Smooth muscle cell (in vitro differentiated cells): ENCODE measurements around the gene BCL11B. TPM values are rescaled to one million over a fixed set of nuclear protein-coding genes. Genes with fewer than 3 reads are reported as not detected.
A peak's percentile ranks its signal among the peaks of the same experiment; 100 is the strongest.

Experiments
- DNase-seq: peaks from one replicate; lab custom pipeline; 2025; ENCODE audit not compliant: unreplicated experiment; lab: John Stamatoyannopoulos, UW
- H2AFZ ChIP-seq: fragments of 200-600 bp; sonication (generic); 2 replicates; pipeline ENCODE4 v1.6.0; 2016; ENCODE audit warnings: antibody characterized with exemption, low read depth, mild to moderate bottlenecking
- H3F3A ChIP-seq: fragments of 200-600 bp; sonication (generic); 2 replicates; pipeline ENCODE4 v1.6.0; 2017; ENCODE audit warnings: antibody characterized with exemption, low read depth
- H3K27ac ChIP-seq: fragments of 200-600 bp; sonication (generic); 2 replicates; pipeline ENCODE4 v1.5.1; 2016; ENCODE audit warnings: low read depth, mild to moderate bottlenecking
- H3K27me3 ChIP-seq: fragments of 200-600 bp; sonication (generic); 2 replicates; pipeline ENCODE4 v1.6.1; 2016; ENCODE audit warnings: low read depth, mild to moderate bottlenecking
- H3K36me3 ChIP-seq: fragments of 200-600 bp; sonication (generic); 2 replicates; pipeline ENCODE4 v1.5.1; 2016; ENCODE audit warnings: low read depth
- H3K4me1 ChIP-seq: fragments of 200-600 bp; sonication (generic); 2 replicates; pipeline ENCODE4 v1.5.1; 2016; ENCODE audit warnings: low read depth
- H3K4me2 ChIP-seq: fragments of 200-600 bp; sonication (generic); 2 replicates; pipeline ENCODE4 v1.6.0; 2016; ENCODE audit warnings: mild to moderate bottlenecking
- H3K4me3 ChIP-seq: fragments of 200-600 bp; sonication (generic); 2 replicates; pipeline ENCODE4 v1.5.1; 2016; ENCODE audit warnings: mild to moderate bottlenecking
- H3K79me2 ChIP-seq: fragments of 200-600 bp; sonication (generic); 2 replicates; pipeline ENCODE4 v1.6.0; 2016; ENCODE audit warnings: low read depth, mild to moderate bottlenecking
- H3K9ac ChIP-seq: fragments of 200-600 bp; sonication (generic); 2 replicates; pipeline ENCODE4 v1.6.0; 2016; ENCODE audit warnings: low read depth
- H3K9me3 ChIP-seq: fragments of 200-600 bp; sonication (generic); replicated peaks from 2 replicates; pipeline ENCODE4 v1.5.1; 2016; ENCODE audit warnings: low read depth
- H4K20me1 ChIP-seq: fragments of 200-600 bp; sonication (generic); 2 replicates; pipeline ENCODE4 v1.6.0; 2016; ENCODE audit warnings: low read depth
- WGBS: methylation state at CpG from one replicate; pipeline ENCODE4 v1.1.7; 2016; ENCODE audit warnings: low lambda C conversion rate; 5-methylcytosine and 5-hydroxymethylcytosine counted together
- polyA plus RNA-seq: library from polyadenylated mRNA; unstranded; fragments of >200 nt; fragmentation: Nextera tagmentation; extraction: Ambion mirVana; gene quantifications from 2 replicates; pipeline ENCODE4 v1.2.1, GENCODE V29; 2016
- total RNA-seq: library from RNA; depleted of rRNA; stranded (reverse); fragments of >200 nt; gene quantifications from 2 replicates; pipeline ENCODE4 v1.2.3, GENCODE V29; 2014
- TF ChIP-seq, protein P1 (sequence below): fragments of 200-600 bp; sonication (generic); IDR thresholded peaks from 2 replicates; pipeline ENCODE4 v1.5.1; 2017; ENCODE audit warnings: borderline replicate concordance, mild to moderate bottlenecking, antibody characterized with exemption; ENCODE audit not compliant: insufficient read depth, poor library complexity, severe bottlenecking

Gene BCL11B
- total and polyA plus RNA-seq, 2 experiments from 2014 or later, result 0.56 to 3.0 TPM

DNA sequence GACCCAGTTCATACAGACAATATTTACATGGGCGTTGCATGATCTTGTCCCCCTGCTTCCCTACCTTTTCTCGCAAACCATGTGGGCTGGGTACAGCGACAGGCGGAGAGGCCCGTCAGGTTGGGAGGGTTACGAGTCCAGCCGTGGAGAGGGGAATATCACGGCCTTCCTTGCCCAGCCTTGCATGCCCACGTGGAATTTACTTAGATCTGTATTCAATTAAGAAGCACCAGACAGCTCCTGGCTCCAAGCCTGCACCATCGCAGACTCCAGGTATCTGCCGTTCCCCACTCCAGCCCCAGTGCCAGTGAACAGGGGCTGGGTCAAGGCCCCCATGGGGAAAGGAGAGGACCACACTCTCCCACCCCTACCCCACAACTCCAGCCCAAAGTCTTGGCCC is 29.8 kb downstream of the BCL11B start:
- no peak overlapping the region for H3K9ac ChIP-seq
- no peaks in the 10 kb centered on the region for H4K20me1 ChIP-seq
- TF ChIP-seq, protein P1, sequence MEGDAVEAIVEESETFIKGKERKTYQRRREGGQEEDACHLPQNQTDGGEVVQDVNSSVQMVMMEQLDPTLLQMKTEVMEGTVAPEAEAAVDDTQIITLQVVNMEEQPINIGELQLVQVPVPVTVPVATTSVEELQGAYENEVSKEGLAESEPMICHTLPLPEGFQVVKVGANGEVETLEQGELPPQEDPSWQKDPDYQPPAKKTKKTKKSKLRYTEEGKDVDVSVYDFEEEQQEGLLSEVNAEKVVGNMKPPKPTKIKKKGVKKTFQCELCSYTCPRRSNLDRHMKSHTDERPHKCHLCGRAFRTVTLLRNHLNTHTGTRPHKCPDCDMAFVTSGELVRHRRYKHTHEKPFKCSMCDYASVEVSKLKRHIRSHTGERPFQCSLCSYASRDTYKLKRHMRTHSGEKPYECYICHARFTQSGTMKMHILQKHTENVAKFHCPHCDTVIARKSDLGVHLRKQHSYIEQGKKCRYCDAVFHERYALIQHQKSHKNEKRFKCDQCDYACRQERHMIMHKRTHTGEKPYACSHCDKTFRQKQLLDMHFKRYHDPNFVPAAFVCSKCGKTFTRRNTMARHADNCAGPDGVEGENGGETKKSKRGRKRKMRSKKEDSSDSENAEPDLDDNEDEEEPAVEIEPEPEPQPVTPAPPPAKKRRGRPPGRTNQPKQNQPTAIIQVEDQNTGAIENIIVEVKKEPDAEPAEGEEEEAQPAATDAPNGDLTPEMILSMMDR, result no peak
- H3K79me2 ChIP-seq, result no peaks in the 10 kb centered on the region
- H3F3A ChIP-seq, result peaks cover 17% of the 10 kb centered on the region
- no peaks in the 10 kb centered on the region for H3K9me3 ChIP-seq
- DNase-seq, result no peak
- H3K27me3 ChIP-seq, result no peaks in the 10 kb centered on the region
- no peak overlapping the region for H3K4me2 ChIP-seq
- H3K4me3 ChIP-seq, result no peak overlapping the region
- H3K36me3 ChIP-seq, result no peaks in the 10 kb centered on the region
- H3K4me1 ChIP-seq, result peaks cover 16% of the 10 kb centered on the region
- H2AFZ ChIP-seq, result no peak overlapping the region
- no peak overlapping the region for H3K27ac ChIP-seq
- 71% methylated on average over 11 of the region's 11 CpGs for WGBS

DNA sequence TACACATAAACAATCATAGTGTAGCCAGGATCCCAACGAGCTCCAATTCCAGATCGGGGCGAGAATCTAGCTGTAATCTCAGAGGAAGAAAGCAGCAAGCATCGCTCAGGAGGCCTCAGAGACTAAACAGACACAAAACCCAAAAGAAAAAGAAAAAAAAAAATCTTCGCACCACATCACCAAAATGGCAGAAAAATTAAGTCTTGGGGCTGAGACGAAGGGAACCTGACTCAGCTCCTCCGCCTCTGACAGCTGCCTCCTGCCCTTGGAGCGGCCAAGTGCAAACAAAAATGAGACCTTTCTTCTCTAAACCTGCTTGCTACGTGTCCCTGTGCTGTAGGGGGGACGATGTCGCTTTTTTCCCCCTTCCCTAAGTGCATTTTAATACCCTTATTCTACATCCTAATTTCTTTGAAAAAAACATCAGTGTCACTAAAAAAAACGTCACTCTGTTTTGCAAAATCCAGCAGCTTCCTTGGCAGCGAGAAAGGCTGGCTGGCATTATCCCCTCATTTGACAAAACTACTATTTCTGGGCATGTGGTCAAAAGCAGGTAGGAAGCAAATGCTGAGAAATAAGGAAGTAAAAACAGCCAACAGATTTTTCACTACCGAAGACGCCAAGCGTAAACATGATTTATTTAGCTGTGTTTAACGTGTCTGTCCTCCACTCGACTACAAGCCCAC is 30.5 kb downstream of the BCL11B start:
- DNase-seq, result no peak
- TF ChIP-seq, protein P1, result no peak
- Histone ChIP-seq H3K4me1 (peaks cover 13% of the 10 kb centered on the region), H4K20me1 (no peaks in the 10 kb centered on the region), H3K27me3 (no peaks in the 10 kb centered on the region), H2AFZ (peak overlapping the region; percentile 2), H3K27ac (no peak overlapping the region), H3K4me3 (no peak overlapping the region), H3K9me3 (no peaks in the 10 kb centered on the region), H3K36me3 (no peaks in the 10 kb centered on the region), H3K9ac (no peak overlapping the region), H3K79me2 (no peaks in the 10 kb centered on the region), H3K4me2 (peak overlapping the region; percentile 30), H3F3A (peaks cover 17% of the 10 kb centered on the region)
- WGBS, result 43% methylated on average over 18 of the region's 18 CpGs

DNA sequence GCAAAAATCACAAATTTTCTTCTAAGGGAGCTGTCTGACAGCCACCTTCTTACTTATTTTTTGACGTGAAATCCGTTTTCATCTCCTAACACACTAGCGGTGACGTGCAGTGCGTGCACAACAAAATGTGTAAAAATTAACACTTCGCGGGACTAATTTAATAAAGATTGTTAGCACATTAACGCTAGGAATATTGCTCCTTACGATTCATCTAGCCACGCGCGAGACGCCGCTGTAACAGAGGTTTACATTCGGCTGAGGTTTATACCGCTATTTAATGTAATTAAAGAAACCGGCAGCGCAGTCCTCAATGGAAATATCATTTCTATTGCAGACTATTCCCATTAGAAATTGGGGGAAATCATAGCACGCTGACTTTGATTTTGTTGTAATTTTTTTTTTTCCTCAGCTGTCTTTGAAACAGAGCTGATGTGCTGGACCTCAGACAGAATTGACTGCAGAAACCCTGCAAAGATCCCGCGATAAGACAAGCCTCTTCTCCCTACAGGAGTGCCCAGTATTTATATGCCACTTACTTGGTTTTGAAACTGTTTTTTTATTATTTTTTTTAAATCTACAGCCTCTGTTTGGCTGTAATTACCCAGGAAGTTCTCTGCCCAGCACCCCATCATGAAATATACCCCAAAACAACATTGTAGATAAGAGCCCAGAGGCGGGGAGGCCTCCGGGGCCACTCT is 31.2 kb downstream of the BCL11B start:
- no peaks in the 10 kb centered on the region for H3K27me3 ChIP-seq
- TF ChIP-seq, protein P1, result no peak
- H3K27ac ChIP-seq, result no peak overlapping the region
- no peaks in the 10 kb centered on the region for H3K79me2 ChIP-seq
- H3K36me3 ChIP-seq, result no peaks in the 10 kb centered on the region
- no peak overlapping the region for H3K4me3 ChIP-seq
- peak overlapping the region; percentile 30 for H3K4me2 ChIP-seq
- peak overlapping the region; percentile 2 for H2AFZ ChIP-seq
- WGBS, result 84% methylated on average over 23 of the region's 23 CpGs
- H4K20me1 ChIP-seq, result no peaks in the 10 kb centered on the region
- DNase-seq, result no peak
- H3K9me3 ChIP-seq, result no peaks in the 10 kb centered on the region
- peaks cover 18% of the 10 kb centered on the region for H3F3A ChIP-seq
- H3K9ac ChIP-seq, result no peak overlapping the region
- H3K4me1 ChIP-seq, result peaks cover 12% of the 10 kb centered on the region
